ENCODE results near the gene CHPF2. TPM values are rescaled to one million over a fixed set of nuclear protein-coding genes. Genes with fewer than 3 reads are reported as not detected.

CHPF2 gene
- total RNA-seq (2022; extraction: Qiagen RNA extraction), result 38.8 to 44.8 TPM (median 43.5 TPM) in 5 replicates

GRCh38 chr7:151232091-151232916 lies at the start of gene CHPF2:
Gene CHPF2 (plus strand): TSS chr7:151232483. CDS start chr7:151234012, 1,529 bp downstream.

GRCh38 chr7:151186640-151187408 lies 45.5 kb upstream of the CHPF2 start, which contains the start of gene ASB10:
Gene ASB10 (minus strand): TSS chr7:151187250. CDS start chr7:151187130, 120 bp downstream.

GRCh38 chr7:151210087-151210854 lies 22.0 kb upstream of the CHPF2 start, which contains the start of gene H2BK1:
Gene H2BK1 (minus strand): TSS chr7:151210488. CDS start chr7:151210318, 170 bp downstream.

GRCh38 chr7:151226875-151227782 lies 5.2 kb upstream of the CHPF2 start, which contains the start of gene ABCF2:
Gene ABCF2 (minus strand): TSS chr7:151227205. CDS start chr7:151226458, 747 bp downstream.

GRCh38 chr7:151248346-151249033 lies 16.2 kb downstream of the CHPF2 start, which contains the start of gene SMARCD3:
Gene SMARCD3 (minus strand): TSS chr7:151248694. CDS start chr7:151248562, 132 bp downstream.

Other genes with a start within 250 kb of the CHPF2 start
- gene NOS3, start 241.5 kb upstream of the CHPF2 start, total RNA-seq (2022; extraction: Qiagen RNA extraction), result 0.30 to 0.69 TPM (median 0.58 TPM) in 5 replicates
- 0.28 to 0.88 TPM (median 0.71 TPM) in 5 replicates for gene ATG9B, start 208.0 kb upstream of the CHPF2 start, total RNA-seq (2022; extraction: Qiagen RNA extraction)
- gene ABCB8, start 204.0 kb upstream of the CHPF2 start, total RNA-seq (2022; extraction: Qiagen RNA extraction), result 36.9 to 51.7 TPM (median 49.2 TPM) in 5 replicates
- gene ASIC3, start 184.0 kb upstream of the CHPF2 start, total RNA-seq (2022; extraction: Qiagen RNA extraction), result 5.1 to 9.9 TPM (median 8.9 TPM) in 5 replicates
- 29.4 to 32.4 TPM (median 30.5 TPM) in 5 replicates for gene CDK5, start 174.6 kb upstream of the CHPF2 start, total RNA-seq (2022; extraction: Qiagen RNA extraction)
- 168 to 269 TPM (median 251 TPM) in 5 replicates for gene SLC4A2, start 172.9 kb upstream of the CHPF2 start, total RNA-seq (2022; extraction: Qiagen RNA extraction)
- gene FASTK, start 151.7 kb upstream of the CHPF2 start, total RNA-seq (2022; extraction: Qiagen RNA extraction), result 54.6 to 80.1 TPM (median 75.3 TPM) in 5 replicates
- 36.0 to 59.2 TPM (median 58.8 TPM) in 5 replicates for gene TMUB1, start 149.0 kb upstream of the CHPF2 start, total RNA-seq (2022; extraction: Qiagen RNA extraction)
- 46.2 to 59.5 TPM (median 59.1 TPM) in 5 replicates for gene AGAP3, start 146.0 kb upstream of the CHPF2 start, total RNA-seq (2022; extraction: Qiagen RNA extraction)
- gene GBX1, start 64.8 kb upstream of the CHPF2 start, total RNA-seq (2022; extraction: Qiagen RNA extraction), result 0.09 TPM in 1 of 5 replicates, not detected in the others
- gene ASB10, start 45.2 kb upstream of the CHPF2 start, total RNA-seq (2022; extraction: Qiagen RNA extraction), result not detected in 5 replicates
- gene H2BK1, start 22.0 kb upstream of the CHPF2 start, total RNA-seq (2022; extraction: Qiagen RNA extraction), result not detected in 5 replicates
- 59.8 to 64.2 TPM (median 62.4 TPM) in 5 replicates for gene ABCF2, start 5.3 kb upstream of the CHPF2 start, total RNA-seq (2022; extraction: Qiagen RNA extraction)
- gene SMARCD3, start 16.2 kb downstream of the CHPF2 start, total RNA-seq (2022; extraction: Qiagen RNA extraction), result 7.8 to 9.7 TPM (median 9.3 TPM) in 5 replicates
- 31.7 to 47.2 TPM (median 37.0 TPM) in 5 replicates for gene NUB1, start 109.3 kb downstream of the CHPF2 start, total RNA-seq (2022; extraction: Qiagen RNA extraction)
- 0.13 to 0.26 TPM (median 0.20 TPM) in 5 replicates for gene WDR86, start 177.6 kb downstream of the CHPF2 start, total RNA-seq (2022; extraction: Qiagen RNA extraction)
- gene CRYGN, start 207.7 kb downstream of the CHPF2 start, total RNA-seq (2022; extraction: Qiagen RNA extraction), result not detected in 5 replicates